ENCODE data around the gene ZNF827. TPM values are rescaled to one million over a fixed set of nuclear protein-coding genes. Genes with fewer than 3 reads are reported as not detected.
"Not testable (repeated sequence)": the region's sequence is repeated elsewhere in the genome, so short reads cannot be mapped to it uniquely, and the experiment has no call there.

Gene ZNF827
- total and polyA plus RNA-seq, 8 donors, result 3.8 to 13.8 (median 5.1) TPM

DNA sequence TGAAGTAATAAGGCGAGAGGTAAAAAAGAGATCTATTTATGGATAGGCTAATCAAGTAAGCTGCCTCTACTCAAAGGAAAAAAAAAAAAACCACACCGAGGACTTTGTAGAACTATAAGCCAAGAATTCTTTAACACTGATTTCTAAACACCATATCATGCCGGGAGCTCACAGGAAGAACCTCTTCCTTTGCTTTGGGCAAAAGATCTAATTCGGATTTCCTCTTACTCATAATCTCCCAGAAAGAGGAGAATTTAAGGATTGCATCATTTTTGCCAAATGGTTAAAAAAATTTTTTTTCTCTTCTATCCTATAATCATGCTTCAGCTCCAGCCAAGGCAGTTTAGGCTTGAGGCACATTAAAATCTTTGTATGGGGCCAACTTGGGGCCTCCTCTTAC lies 95.5 kb downstream of the ZNF827 start:
- intact Hi-C loops (cut with DNase I), result no loop called here
- FAIRE-seq, result no peak

GRCh38 chr4:145842224-145842887 lies 96.3 kb downstream of the ZNF827 start:
- FAIRE-seq (no peak), DNase-seq (no peak), ATAC-seq (no peak)
- TF ChIP-seq, protein P1, sequence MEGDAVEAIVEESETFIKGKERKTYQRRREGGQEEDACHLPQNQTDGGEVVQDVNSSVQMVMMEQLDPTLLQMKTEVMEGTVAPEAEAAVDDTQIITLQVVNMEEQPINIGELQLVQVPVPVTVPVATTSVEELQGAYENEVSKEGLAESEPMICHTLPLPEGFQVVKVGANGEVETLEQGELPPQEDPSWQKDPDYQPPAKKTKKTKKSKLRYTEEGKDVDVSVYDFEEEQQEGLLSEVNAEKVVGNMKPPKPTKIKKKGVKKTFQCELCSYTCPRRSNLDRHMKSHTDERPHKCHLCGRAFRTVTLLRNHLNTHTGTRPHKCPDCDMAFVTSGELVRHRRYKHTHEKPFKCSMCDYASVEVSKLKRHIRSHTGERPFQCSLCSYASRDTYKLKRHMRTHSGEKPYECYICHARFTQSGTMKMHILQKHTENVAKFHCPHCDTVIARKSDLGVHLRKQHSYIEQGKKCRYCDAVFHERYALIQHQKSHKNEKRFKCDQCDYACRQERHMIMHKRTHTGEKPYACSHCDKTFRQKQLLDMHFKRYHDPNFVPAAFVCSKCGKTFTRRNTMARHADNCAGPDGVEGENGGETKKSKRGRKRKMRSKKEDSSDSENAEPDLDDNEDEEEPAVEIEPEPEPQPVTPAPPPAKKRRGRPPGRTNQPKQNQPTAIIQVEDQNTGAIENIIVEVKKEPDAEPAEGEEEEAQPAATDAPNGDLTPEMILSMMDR (IDR thresholded peaks at IDR 0.05), result no peak
- Histone ChIP-seq H3K4me3 (no peak overlapping the region), H3K9me3 (no peaks in the 10 kb centered on the region), H3K36me3 (peaks cover 0 to 9% (median 0%) of the 10 kb centered on the region in 3 donors), H3K4me1 (no peaks in the 10 kb centered on the region), H3K27ac (no peak overlapping the region), H3K27me3 (no peaks in the 10 kb centered on the region)
- 86 to 87% methylated on average over 11 of the region's 11 CpGs for WGBS, 2 donors
- intact Hi-C loops (cut with DNase I), result no loop called here

More for the DNA sequence above, 95.5 kb downstream of the ZNF827 start:
- Histone ChIP-seq H3K9me3 (no peaks in the 10 kb centered on the region), H3K4me3 (no peak overlapping the region), H3K4me1 (no peaks in the 10 kb centered on the region), H3K36me3 (peaks cover 0 to 9% (median 0%) of the 10 kb centered on the region in 3 donors), H3K27ac (no peak overlapping the region), H3K27me3 (no peaks in the 10 kb centered on the region)
- ATAC-seq, result no peak
- DNase-seq, result no peak
- 81 to 83% methylated on average over 4 of the region's 4 CpGs for WGBS, 2 donors
- TF ChIP-seq, protein P1 (IDR thresholded peaks at IDR 0.05), result no peak

- FAIRE-seq, result no peak
- intact Hi-C loops (cut with DNase I), result no loop called here
- H3K27ac ChIP-seq, result no peak overlapping the region
- H3K27me3 ChIP-seq, result no peaks in the 10 kb centered on the region
- H3K9me3 ChIP-seq, result no peaks in the 10 kb centered on the region
- H3K4me1 ChIP-seq, result no peaks in the 10 kb centered on the region
- no peak overlapping the region for H3K4me3 ChIP-seq
- peaks cover 0 to 9% (median 0%) of the 10 kb centered on the region in 3 donors for H3K36me3 ChIP-seq
- 97% methylated on average over 3 of the region's 3 CpGs for WGBS, 2 donors
- DNase-seq, result no peak
- TF ChIP-seq, protein P1 (IDR thresholded peaks at IDR 0.05), result no peak
- no peak for ATAC-seq
Measured at GRCh38 chr4:145840801-145841200, 97.8 kb downstream of the ZNF827 start.

- H3K9me3 ChIP-seq, result no peaks in the 10 kb centered on the region
- ATAC-seq (peak; percentile 58 to 92 (median 84)), DNase-seq (no peak), FAIRE-seq (no peak)
- WGBS, 2 donors, result 52 to 53% methylated on average over 3 of the region's 3 CpGs
- H3K36me3 ChIP-seq, result peaks cover 0 to 5% (median 0%) of the 10 kb centered on the region in 3 donors
- intact Hi-C loops (cut with DNase I), result no loop called here
- H3K4me1 ChIP-seq, result no peaks in the 10 kb centered on the region
- TF ChIP-seq, protein P1 (IDR thresholded peaks at IDR 0.05), result peak in 3 of 4 donors; percentile 12 to 43 (median 34)
- H3K27me3 ChIP-seq, result no peaks in the 10 kb centered on the region
- no peak overlapping the region for H3K27ac ChIP-seq
- no peak overlapping the region for H3K4me3 ChIP-seq
Measured at GRCh38 chr4:145840162-145840768, 98.4 kb downstream of the ZNF827 start.

DNA sequence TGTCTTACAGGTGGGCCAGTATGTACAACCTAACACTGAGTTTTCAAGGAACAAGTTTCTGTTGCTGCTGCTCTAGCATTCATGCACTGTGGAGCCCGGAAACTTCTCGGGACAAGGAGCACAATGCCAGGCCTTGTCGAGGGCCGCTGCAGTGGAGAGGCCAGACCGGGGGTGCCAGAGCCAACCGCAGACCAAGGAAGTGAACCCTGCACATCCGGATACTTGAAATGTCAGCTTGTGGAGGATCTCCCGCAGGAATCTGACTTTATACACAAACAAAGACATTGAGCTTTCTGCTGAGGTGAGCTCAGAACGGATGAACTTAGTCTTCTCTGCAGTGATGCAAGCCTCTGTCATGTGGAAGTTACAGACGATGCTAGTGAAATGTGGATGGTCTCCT lies 99.5 kb downstream of the ZNF827 start:
- intact Hi-C loops (cut with DNase I), result no loop called here
- no peak overlapping the region for H3K27ac ChIP-seq
- TF ChIP-seq, protein P1 (IDR thresholded peaks at IDR 0.05), result no peak
- no peak for FAIRE-seq
- H3K4me1 ChIP-seq, result no peaks in the 10 kb centered on the region
- no peak for ATAC-seq
- no peaks in the 10 kb centered on the region for H3K9me3 ChIP-seq
- no peak for DNase-seq
- no peaks in the 10 kb centered on the region for H3K36me3 ChIP-seq
- H3K27me3 ChIP-seq, result no peaks in the 10 kb centered on the region
- no peak overlapping the region for H3K4me3 ChIP-seq
- WGBS, 2 donors, result 85 to 91% methylated on average over 10 of the region's 10 CpGs

DNA sequence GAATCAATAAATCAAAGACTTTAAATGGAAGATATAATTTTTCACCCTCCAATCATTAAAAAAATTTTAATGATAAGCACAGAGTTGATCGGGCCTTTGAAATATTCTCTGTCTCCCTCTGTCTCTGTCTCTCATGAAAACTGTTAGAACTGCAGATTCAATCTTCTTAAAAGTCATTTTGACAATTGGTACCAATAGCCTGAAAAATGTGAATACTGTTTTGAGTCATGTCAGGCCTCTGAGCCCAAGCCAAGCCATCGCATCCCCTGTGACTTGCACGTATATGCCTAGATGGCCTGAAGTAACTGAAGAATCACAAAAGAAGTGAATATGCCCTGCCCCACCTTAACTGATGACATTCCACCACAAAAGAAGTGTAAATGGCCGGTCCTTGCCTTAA lies 106.2 kb downstream of the ZNF827 start:
- intact Hi-C loops (cut with DNase I); FAIRE-seq; H3K27ac ChIP-seq; DNase-seq; ATAC-seq; H3K4me1 ChIP-seq; H3K27me3 ChIP-seq; H3K36me3 ChIP-seq; H3K4me3 ChIP-seq; H3K9me3 ChIP-seq: not testable (repeated sequence)
- WGBS, 2 donors, result 91 to 99% methylated on average over 4 of the region's 4 CpGs
